GM12874 (cell line): Measurements from ENCODE around the gene SLC35A2.

ENCODE experiments used
- TF ChIP-seq, protein P1 (sequence below): IDR thresholded peaks from 2 replicates; pipeline ENCODE4 v1.5.1; 2011; ENCODE audit warnings: low read depth, mild to moderate bottlenecking, control low read depth, low read length, moderate library complexity; ENCODE audit not compliant: insufficient read depth

The SLC35A2 gene

DNA sequence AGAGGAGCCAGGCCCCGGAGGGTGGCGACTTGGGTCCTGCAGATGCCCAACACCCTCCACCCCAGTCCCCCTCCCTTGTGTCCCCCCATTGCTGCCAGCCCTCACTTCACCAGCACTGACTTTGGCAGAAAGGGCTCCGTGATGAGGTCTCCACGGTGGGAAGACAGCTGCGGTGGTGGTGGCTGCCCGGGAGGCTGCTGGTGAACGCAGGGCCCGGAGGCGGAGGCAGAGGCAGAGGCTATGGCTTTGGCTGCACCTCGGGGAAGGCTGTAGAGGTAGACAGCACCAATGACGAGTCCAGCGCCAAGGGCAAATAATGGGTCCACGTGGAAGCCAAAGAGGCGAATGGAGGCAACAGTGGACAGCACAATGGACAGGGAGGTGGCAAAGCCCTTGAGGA is 6.8 kb downstream of the SLC35A2 start:
- TF ChIP-seq, protein P1, sequence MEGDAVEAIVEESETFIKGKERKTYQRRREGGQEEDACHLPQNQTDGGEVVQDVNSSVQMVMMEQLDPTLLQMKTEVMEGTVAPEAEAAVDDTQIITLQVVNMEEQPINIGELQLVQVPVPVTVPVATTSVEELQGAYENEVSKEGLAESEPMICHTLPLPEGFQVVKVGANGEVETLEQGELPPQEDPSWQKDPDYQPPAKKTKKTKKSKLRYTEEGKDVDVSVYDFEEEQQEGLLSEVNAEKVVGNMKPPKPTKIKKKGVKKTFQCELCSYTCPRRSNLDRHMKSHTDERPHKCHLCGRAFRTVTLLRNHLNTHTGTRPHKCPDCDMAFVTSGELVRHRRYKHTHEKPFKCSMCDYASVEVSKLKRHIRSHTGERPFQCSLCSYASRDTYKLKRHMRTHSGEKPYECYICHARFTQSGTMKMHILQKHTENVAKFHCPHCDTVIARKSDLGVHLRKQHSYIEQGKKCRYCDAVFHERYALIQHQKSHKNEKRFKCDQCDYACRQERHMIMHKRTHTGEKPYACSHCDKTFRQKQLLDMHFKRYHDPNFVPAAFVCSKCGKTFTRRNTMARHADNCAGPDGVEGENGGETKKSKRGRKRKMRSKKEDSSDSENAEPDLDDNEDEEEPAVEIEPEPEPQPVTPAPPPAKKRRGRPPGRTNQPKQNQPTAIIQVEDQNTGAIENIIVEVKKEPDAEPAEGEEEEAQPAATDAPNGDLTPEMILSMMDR, result no peak

GRCh38 chrX:48904180-48904579 is 7.3 kb downstream of the SLC35A2 start:
- TF ChIP-seq, protein P1, result no peak

- TF ChIP-seq, protein P1, result no peak
Measured at GRCh38 chrX:48903290-48903689, 8.2 kb downstream of the SLC35A2 start.

GRCh38 chrX:48902776-48903175 is 8.7 kb downstream of the SLC35A2 start:
- TF ChIP-seq, protein P1, result no peak

GRCh38 chrX:48902135-48902534 is 9.3 kb downstream of the SLC35A2 start:
- TF ChIP-seq, protein P1, result no peak

DNA sequence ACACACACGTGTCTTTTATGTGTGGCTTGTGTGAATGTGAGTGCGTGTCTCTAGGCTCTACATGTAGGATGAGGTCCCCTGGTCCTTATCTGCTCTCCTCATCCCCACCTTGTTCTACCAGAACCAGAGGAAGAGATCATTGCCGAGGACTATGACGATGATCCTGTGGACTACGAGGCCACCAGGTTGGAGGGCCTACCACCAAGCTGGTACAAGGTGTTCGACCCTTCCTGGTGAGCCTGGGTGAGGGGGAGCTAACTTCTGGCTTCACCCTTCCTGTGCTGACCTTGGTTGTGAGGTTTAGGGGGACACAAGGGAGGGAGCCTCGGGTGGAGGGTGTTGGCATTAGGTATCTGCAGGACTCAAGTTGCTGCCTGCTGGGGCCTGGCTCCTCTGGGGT is 10.4 kb downstream of the SLC35A2 start:
- TF ChIP-seq, protein P1, result no peak

DNA sequence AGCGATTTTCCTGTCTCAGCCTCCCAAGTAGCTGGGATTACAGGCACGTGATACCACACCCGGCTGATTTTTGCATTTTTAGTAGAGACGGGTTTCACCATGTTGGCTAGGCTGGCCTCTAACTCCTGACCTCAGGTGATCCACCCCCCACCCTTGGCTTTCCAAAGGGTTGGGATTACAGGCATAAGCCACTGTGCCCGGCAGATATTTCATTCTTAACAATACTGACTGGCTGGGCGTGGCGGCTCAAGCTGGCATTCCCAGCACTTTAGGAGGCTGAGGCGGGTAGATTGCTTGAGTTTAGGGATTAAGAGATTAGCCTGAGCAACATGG is 12.4 kb downstream of the SLC35A2 start:
- TF ChIP-seq, protein P1, result no peak

- TF ChIP-seq, protein P1, result no peak
Measured at GRCh38 chrX:48897625-48898306, 13.7 kb downstream of the SLC35A2 start, which contains the start of the genes PQBP1 and TIMM17B. TSS of gene PQBP1 (plus strand) at chrX:48897930. CDS start at chrX:48898510, 580 bp downstream. TSS of gene TIMM17B (minus strand) at chrX:48897768. CDS start at chrX:48897749, 19 bp downstream.
